RCC 7860 (cell line): ENCODE measurements around the gene POLR2C.
"Not testable (repeated sequence)": the region's sequence is repeated elsewhere in the genome, so short reads cannot be mapped to it uniquely, and the experiment has no call there.

ENCODE experiments used
- DNase-seq: peaks from one replicate; pipeline ENCODE4 v3.0.0-alpha.2; 2015; ENCODE audit warnings: low spot score
- FAIRE-seq: peaks from 2 replicates; lab custom pipeline; 2012; peaks lifted over from hg19 to GRCh38; lab: Jason Lieb, UNC

The POLR2C gene

DNA sequence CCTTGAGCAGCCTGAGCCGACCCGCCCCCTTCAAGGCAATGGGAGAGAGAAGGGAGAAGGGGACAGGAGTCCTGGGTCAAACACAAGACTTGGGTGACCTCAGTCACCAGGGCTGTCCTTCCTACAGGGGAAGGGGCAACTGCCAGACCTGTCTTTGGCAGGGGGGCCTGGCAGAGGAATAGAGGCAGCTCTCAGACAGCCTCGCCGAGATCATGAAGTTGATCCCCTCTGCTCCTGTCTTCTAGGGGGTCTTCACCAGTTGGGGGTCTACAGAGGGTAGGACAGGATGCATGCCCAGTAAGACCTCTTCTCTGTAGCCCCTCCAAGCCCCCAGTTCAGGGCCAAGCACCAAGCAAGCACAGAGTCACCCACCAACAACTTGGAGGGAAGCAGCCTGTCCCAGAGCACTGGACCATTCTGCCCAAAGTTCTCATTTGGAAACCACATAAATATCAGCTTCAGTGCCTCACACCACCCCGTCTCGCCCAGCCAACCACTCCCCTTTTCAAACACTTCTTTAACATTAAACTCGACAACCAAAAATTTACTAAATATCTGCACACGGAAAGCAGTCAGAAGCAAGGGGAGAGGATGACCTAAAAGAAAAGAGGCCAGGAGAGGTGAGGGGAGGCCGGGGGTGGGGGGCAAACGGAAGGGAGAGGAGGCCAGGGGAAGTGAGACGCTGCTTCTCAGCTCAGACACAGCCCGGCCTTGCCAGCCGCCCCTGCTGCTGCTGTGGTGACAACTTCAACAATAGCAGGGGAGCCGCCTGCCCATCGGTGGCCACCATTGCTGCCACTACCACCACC lies 16.1 kb downstream of the POLR2C start:
- DNase-seq (no peak), FAIRE-seq (no peak)

DNA sequence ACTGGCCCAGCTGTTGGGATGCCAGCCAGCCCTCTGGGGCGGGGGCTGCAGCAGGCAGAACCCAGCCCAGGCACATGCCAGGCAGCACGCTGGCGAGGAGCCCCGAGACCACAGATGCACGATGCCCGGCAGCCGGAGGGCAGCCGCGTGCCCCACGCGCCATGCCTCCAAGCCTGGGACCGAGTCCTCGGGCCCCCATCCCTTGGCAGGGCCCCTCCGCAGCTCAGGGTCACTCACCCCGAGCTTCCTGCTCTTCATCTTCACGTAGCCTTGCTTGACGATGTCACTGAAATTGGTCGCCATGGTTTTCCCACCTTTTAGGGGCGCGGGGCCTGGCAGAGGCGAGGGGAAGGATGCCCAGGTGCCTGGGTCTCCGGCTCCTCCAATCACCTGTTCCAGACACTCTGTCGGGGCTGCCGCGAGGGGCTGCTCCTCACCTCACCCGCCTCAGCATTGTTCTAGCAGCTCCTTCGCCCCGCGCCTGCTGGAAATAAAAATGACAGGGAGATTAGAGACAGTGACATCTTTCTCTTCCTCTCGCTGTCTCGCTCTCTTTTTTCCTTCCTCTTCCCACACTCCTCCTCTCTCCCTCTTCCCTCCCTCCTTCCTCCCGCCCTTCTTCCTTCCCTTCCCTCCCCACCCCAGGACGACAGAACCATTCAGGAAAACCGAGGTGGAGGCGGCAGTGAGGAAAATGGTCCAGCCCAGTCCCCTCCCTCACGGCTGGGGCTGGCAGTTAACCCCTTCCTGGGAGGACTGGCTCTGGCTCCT lies 16.9 kb downstream of the POLR2C start:
- FAIRE-seq (peak; percentile 56), DNase-seq (peak; percentile 71)

DNA sequence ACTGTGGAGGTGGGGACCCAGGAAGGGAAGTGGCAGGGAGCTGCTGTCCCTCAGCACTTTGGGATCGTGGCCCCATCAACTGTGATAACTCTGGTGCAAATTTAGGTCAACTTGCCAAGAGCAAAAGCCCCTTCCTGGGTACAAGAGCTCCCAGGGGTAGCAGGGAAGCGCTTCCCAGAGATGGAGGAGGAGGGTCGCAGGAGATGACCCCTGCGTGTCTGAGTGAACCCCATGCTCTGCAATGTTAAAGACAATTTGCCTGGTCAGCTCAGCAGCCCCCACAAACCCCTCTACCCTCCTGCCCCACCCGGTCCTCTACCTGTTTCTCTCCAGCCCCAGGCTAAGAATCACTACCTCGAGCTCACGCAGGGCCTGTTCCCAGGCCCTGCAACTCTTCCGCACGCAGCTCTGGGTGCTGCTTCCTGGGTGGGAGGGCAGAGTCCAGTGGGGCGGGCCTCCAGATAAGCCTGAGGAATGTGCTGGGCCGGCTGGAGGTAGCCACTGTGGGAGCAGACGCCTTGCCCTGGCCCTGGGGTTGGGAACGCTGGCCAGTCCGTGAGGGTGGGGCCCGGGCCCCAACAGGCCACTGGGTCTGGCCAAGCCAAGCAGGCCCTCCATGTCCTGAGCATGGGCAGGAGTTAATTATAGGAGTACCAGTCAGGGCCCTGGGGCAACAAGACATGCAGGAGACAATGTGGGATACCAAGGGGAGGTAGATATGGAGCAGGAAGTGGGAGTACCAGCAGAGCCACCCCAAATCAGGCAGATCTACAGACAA lies 17.7 kb downstream of the POLR2C start:
- DNase-seq, result peak; percentile 79
- no peak for FAIRE-seq

DNA sequence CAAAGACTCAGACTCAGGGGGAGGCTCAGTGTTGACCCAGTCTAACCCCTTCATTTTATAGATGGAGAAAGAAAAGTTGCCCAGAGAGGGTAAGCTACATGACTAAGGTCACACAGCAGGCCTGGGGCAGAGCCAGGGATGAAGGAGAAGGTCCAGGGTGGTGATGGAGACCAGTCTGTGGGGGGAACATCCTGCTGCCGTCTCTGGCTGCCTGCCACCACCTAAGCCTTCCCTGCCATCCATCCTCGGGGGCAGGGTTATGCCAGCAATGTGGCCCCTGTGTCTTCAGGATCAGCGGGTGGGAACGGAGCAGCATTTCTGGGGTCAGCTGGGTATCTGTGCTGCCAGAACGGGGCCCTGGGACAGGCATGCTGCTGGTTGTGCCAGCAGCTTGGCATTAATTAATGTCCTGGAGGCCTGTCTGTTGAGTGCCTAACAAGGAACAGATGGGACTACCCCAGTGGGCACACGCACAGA lies 18.3 kb downstream of the POLR2C start:
- DNase-seq, result no peak

DNA sequence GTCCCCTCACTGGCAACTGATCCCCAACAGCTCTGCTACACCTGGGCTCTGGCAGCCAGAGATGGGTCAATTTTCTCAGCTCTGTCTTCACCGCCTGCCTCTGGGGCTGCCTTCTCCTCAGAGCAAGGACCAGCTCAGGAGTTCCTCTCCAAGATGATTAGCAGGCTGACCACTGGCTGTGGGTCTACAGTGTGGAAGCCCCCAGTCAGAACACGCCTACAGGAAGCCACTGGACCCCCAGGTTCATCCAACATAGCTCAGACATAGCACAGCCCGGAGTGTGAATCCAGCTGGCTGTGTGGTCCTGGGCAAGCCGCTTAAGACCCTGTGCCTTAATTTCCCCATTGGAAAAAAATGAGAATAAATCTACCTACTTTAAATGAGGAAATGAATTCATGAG lies 18.9 kb downstream of the POLR2C start:
- FAIRE-seq, result no peak
- DNase-seq, result no peak

More for the DNA sequence above, 18.3 kb downstream of the POLR2C start:
- FAIRE-seq, result no peak

DNA sequence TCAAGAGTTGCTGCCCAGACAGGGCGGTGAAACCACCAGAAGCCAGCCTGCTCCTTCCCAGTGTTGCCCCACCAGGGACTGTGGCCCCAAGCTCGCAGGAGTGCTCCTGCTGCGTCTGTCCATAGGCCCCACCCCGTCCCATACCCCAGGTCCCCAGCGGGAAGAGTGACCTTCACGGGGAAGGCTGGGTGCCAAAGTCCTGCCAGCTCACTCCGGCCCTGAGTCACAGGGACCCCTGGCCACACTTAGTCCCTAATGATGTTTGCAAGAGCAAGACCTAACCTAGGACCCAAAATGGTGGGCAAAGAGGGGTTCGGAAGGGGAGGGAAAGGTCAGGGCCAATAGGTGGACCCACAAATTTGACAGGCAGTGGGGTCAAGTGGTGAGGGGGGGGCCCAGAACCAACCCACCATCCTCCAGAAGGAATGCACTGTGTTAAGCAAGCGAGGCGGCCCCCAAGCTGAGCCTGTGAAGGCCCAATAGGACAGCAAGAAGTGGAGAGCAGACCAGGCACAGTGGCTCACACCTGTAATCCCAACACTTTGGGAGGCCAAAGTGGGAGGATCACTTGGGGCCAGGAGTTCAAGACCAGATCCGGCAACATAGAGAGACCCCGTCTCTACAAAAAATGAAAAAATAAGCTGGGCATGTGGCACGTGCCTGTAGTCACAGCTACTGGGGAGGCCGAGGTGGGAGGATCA lies 20.5 kb downstream of the POLR2C start:
- DNase-seq (no peak), FAIRE-seq (no peak)

DNA sequence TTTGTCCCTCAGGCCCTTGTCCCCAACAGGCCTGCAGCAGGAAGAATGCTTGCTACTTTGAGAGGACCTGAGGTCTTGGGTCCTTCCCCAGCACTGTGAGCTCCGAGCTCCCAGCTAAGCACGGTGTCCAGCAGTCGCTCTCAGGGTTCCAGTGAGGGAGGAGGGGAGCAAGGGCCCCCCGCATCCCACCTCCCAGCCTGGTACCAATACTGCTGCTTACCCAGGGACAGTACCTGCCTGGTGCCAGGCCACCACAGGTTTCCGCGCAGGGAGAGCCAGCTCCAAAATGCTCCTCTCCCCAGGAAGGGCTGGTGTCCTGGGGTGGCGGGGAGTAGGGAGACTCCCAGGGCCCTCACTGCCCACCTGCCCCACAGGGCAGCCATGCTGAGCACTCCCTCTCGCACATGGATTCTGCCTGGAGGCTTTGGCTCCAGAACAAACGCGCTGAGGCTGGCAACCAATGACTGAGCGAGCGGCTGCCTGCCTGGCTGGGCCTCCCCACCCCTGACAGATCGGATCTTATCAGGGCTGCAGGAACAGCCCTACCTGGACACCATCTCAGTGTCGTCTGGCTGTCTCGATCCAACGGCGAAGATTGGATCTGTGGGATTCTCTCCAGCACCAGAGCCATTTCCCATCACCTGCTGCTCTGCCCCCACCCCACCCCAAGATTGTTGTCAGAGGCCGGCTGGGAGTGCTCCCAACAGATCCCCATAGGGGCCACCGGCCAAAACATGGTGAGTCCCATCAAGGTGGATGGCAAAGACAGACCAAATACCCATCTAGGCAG lies 21.4 kb downstream of the POLR2C start:
- FAIRE-seq, result no peak

DNA sequence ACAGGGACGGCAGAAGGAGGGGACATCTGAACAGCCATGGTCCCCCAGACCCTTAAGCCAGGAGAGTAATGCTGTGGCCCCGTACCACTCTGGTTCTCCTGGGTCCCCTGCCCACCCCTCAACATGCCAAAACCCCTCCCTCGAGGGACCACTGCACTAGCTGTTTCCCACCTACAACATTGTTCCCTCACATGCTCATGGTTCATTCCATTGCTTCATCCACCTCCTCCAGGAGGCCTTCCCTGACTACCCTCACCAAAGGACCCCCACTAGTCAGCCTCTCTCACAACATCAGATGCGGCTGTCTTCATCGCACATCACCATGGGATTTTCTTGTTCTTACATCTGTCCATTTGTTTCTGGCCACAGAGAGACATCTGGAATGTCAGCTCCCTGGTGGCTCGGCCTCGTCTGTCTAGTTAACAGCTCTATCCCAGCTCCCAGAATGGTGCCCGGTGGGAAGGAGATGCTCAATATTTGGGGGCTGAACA lies 22.1 kb downstream of the POLR2C start:
- DNase-seq (no peak), FAIRE-seq (no peak)

More for the DNA sequence above, 21.4 kb downstream of the POLR2C start:
- DNase-seq, result no peak

DNA sequence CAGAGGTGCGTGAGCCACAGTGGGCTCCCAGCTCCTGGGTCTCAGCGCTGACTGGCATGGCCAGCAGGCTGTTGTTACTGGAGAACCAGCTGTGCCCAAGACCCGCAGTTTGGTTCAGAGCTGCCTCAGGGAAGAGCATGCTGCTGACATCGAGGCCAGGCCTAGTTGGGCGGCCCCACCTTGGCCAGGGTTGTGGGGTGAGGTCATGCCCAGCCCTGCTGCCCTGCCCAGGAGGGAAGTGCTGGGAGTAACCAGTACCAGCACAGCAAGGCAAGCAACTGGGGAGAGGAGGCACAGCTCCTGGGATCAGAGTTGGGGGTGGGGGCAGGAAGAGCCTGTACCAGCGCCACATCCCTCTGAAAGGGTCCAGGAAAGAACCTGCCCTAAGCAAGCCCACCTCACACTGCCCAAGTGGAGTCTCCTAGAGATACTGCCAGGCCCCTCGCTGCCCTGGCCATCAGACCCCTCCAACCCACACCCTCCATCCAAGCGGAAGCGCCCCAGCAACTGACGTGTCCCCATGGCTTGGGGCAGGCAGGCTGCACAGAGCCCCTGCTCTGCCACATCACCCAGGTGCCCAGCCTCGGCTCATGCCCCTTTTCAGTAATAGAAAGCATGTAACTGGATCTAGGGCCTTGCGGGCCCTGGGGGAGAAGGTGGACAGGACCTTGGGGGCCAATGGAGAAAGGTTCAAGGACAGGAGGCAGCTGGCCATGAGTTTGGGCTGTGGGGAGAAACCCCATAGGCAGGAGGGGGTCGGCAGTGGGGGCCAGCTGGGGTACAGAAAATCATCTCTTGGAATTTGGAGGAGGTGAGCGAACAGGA lies 22.8 kb downstream of the POLR2C start:
- DNase-seq, result no peak
- no peak for FAIRE-seq

DNA sequence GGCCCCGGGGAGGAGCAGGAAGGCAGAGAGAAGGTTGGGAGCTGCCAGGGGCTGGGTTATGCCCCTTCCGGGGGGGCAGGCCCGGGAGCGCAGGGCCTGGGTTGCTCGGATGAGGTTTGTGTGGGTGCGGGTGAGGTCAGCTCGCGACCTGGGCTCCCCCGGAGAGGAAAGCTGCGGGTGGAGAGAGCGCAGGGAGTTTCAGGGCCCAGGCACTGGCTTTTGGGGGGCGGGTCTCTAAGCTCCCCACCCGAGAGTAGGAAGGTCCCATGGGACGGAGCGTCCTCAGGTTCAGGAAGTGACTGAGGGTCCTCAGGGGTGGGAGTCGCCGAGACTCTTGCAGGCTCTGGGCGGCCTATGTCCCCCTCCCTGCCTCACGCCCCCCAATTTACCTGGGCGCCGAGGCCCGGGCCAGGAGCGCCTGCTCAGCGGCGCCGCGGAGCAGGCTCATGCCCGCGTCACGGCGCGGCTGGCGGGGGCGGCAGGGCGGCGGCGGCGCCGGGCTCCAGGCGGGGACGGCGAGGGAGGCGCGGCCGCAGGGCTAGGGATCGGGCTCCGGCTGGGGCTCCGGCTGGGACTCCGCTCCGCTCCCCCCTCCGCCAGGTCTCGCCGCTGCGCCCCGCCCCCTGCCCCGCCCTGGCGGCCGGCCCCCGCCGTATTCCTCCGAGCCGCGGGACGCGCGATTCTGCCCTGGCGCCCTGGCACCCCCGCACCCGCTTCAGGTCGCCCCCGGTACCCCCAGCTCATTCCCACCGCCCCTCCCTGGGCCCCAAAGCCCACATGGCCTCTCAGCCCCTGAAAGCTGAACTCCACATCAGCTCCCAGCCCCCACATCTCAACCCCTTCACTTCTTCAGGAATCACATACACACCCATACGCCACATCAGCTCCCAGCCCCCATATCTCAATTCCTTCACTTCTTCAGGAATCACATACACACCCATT lies 23.7 kb downstream of the POLR2C start, which contains the start of gene DOK4:
Gene DOK4, minus strand, starts transcription at position 578 of the 942 bp plus-strand sequence. CDS start 6,986 bp downstream, outside the sequence.
- FAIRE-seq, result no peak
- peak; percentile 37 for DNase-seq

DNA sequence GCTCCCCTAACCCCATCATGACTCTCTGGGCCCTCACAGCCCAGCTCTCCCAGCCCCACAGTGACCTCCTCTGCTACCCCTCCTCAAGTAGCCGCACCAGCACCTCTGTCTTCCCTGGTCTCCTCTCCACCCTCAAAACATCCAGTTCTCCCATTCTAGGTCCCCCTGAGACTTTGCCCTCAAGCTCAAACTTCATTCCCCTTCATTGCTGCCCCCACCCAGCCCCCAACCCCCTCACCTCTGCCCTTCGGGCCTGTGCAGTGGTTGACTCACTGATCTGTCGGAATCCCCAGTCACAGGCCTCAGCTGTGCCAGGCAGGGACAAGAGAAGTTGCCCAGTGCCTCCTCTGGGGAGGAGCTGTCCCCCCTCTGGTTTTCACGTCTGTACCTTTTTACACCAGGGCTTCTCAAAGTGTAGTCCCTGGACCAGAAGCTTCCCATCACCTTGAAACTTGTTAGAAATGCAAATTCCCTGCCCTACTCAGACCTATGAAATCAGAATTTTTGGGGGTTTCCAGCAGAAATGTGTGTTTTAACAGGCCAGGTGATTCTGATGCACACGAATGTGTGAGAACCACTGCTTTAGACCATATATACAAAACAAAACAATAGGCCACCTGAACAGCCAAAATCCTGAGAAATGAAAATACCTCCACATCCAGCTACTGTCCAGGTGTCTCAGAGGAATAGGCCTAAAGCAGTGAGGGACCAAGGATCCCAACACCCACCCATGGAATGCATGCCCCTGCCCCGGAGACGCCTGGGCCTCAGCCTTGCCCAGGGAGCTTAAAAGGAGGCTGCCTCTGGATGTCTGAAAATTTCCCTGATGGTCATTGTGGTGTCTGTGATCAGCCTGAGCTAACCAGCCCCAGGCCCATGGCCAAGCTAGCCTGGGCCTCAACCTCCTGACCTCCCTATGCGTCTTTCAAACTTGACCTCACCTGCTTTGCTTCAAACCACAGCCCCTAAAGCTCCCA lies 24.7 kb downstream of the POLR2C start:
- DNase-seq (no peak), FAIRE-seq (no peak)

DNA sequence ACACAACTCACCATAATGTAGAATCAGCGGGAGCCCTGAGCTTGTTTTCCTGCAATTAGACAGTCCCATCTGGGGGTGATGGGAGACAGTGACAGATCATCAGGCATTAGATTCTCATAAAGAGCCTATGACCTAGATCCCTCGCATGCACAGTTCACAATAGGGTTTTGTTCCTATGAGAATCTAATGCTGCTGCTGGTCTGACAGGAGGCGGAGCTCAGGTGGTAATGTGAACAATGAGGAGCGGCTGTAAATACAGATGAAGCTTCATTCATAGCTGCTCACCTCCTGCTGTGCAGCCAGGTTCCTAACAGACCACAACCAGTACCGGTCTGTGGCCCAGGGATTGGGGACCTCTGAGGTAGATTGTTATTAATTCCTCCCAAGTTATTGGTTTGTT lies 26.8 kb downstream of the POLR2C start:
- FAIRE-seq (no peak), DNase-seq (no peak)

DNA sequence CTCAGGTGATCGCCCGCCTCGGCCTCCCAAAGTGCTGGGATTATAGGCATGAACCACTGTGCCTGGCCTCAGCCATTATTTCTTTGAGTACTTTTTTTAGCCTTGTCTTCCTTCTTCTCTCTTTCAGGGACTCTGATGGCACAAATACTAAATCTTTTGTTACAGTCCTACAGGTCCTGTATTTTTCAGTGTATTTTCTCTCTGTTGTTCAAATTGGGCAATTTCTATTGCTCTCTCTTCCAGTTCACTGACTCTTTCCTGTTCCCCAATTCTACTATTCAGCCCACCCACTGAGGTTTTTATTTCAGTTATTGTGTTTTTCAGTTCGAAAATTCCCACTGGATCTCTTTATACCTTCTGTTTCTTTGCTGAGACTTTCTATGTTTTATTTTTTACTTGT lies 31.3 kb downstream of the POLR2C start:
- FAIRE-seq (no peak), DNase-seq (no peak)

DNA sequence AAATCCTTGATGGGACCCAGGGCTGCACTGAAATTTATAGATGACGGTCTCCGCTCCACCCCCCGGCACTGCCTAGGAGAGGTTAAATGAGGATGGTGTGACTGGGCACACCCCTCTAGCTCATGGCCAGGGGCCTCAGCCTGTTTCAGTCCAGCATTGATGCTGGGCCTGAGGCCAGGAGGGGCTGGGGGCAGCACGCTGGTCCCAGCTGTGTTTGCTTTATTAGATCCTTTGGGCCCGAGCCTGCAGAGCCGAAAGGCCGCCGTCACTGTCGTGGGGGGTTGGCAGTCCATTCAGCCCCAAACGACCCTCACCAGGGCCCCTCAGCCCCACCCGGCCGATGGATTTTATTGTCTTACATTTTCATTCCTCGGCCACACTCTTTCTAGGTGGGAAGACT lies 34.6 kb downstream of the POLR2C start:
- FAIRE-seq, result no peak
- no peak for DNase-seq

DNA sequence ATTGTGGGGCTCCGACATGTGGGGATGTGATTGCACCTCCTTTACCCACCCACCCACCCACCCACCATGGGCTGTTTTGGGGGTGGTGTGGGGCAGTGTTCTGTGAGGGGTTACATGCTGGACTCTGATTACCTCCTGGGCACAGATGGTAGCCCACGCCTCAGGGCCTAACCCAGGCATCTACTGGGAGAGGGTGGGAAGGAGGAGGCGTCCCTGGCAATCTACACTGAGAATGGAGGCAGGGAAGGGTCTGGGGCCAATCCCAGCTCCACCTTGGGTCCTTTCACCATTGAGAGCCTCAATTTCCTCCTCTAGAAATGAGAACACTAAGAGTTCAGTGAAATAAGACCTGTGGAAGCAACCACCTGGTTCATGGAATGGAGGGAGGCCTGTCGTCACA lies 35.6 kb downstream of the POLR2C start:
- FAIRE-seq (no peak), DNase-seq (no peak)

DNA sequence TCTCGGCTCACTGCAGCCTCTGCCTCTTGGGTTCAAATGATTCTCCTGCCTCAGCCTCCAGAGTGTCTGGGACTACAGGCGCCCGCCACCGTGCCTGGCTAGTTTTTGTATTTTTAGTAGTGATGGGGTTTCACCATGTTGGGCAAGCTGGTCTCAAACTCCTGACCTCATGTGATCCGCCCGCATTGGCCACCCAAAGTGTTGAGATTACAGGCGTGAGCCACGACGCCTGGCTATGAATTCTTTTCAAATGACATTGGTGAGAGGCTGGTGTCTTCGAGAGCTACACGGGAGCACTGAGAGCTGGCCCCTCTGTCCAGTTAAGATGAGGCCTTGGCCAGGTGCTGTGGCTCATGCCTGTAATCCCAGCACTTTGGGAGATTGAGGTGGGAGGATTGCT lies 37.5 kb downstream of the POLR2C start:
- not testable (repeated sequence) for FAIRE-seq, DNase-seq
